HG03342 (cell line): ENCODE data around the gene CFAP99.

Source experiments
- ATAC-seq: cut with Tn5 transposase; IDR thresholded peaks from one replicate; pipeline ENCODE4 v1.9.1; 2021; ENCODE audit warnings: mild to moderate bottlenecking, moderate library complexity; ENCODE audit not compliant: unreplicated experiment

The CFAP99 gene

GRCh38 chr4:2497931-2498330 lies 79.2 kb downstream of the CFAP99 start:
- peak; percentile 93 for ATAC-seq

GRCh38 chr4:2500547-2500946 lies 81.8 kb downstream of the CFAP99 start:
- no peak for ATAC-seq

- ATAC-seq = no peak
Observed at GRCh38 chr4:2501034-2501594, 82.4 kb downstream of the CFAP99 start.

- ATAC-seq = no peak
Observed at GRCh38 chr4:2503809-2504208, 85.1 kb downstream of the CFAP99 start.

GRCh38 chr4:2507259-2507658 lies 88.5 kb downstream of the CFAP99 start:
- ATAC-seq = no peak

GRCh38 chr4:2507855-2508254 lies 89.1 kb downstream of the CFAP99 start:
- no peak for ATAC-seq

GRCh38 chr4:2510351-2511259 lies 91.8 kb downstream of the CFAP99 start:
- peak; percentile 34 for ATAC-seq

GRCh38 chr4:2511645-2512131 lies 92.9 kb downstream of the CFAP99 start:
- peak; percentile 40 for ATAC-seq
